Measurements from ENCODE around the gene LGALS1. TPM values are rescaled to one million over a fixed set of nuclear protein-coding genes. Genes with fewer than 3 reads are reported as not detected.
"Not testable (repeated sequence)": the region's sequence is repeated elsewhere in the genome, so short reads cannot be mapped to it uniquely, and the experiment has no call there.

LGALS1 gene
- total and polyA plus RNA-seq, 4 donors: 347 to 1,622 (median 947) TPM

GRCh38 chr22:37650463-37651136 lies 24.8 kb upstream of the LGALS1 start:
- Histone ChIP-seq H3K4me3 (no peak overlapping the region), H3K27me3 (ENCODE audit: control insufficient read depth in 3 of 3, insufficient read depth in 3 of 3, low read length in 2 of 3) (no peaks in the 10 kb centered on the region), H3K27ac (ENCODE audit: low read depth in 1 of 2, low read length in 1 of 2) (no peak overlapping the region), H3K36me3 (ENCODE audit: control insufficient read depth in 4 of 4, insufficient read depth in 4 of 4, low read length in 4 of 4) (peaks cover 0 to 31% (median 19%) of the 10 kb centered on the region in 4 donors), H3K9me3 (ENCODE audit: control insufficient read depth in 4 of 4, insufficient read depth in 3 of 4, low read length in 3 of 4) (no peaks in the 10 kb centered on the region), H3K4me1 (ENCODE audit: control insufficient read depth in 5 of 5, insufficient read depth in 5 of 5, low read length in 5 of 5) (no peaks in the 10 kb centered on the region), H3K9ac (ENCODE audit: insufficient read depth in 1 of 2, low read length in 2 of 2) (no peak overlapping the region)
- ATAC-seq (ENCODE audit: insufficient read depth, low FRiP score) (no peak), DNase-seq (no peak)
- WGBS, 2 donors: 95 to 96% methylated on average over 17 of the region's 17 CpGs
- TF ChIP-seq, protein P1, sequence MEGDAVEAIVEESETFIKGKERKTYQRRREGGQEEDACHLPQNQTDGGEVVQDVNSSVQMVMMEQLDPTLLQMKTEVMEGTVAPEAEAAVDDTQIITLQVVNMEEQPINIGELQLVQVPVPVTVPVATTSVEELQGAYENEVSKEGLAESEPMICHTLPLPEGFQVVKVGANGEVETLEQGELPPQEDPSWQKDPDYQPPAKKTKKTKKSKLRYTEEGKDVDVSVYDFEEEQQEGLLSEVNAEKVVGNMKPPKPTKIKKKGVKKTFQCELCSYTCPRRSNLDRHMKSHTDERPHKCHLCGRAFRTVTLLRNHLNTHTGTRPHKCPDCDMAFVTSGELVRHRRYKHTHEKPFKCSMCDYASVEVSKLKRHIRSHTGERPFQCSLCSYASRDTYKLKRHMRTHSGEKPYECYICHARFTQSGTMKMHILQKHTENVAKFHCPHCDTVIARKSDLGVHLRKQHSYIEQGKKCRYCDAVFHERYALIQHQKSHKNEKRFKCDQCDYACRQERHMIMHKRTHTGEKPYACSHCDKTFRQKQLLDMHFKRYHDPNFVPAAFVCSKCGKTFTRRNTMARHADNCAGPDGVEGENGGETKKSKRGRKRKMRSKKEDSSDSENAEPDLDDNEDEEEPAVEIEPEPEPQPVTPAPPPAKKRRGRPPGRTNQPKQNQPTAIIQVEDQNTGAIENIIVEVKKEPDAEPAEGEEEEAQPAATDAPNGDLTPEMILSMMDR (IDR thresholded peaks at IDR 0.05; ENCODE audit: control extremely low read depth, extremely low read depth): no peak

DNA sequence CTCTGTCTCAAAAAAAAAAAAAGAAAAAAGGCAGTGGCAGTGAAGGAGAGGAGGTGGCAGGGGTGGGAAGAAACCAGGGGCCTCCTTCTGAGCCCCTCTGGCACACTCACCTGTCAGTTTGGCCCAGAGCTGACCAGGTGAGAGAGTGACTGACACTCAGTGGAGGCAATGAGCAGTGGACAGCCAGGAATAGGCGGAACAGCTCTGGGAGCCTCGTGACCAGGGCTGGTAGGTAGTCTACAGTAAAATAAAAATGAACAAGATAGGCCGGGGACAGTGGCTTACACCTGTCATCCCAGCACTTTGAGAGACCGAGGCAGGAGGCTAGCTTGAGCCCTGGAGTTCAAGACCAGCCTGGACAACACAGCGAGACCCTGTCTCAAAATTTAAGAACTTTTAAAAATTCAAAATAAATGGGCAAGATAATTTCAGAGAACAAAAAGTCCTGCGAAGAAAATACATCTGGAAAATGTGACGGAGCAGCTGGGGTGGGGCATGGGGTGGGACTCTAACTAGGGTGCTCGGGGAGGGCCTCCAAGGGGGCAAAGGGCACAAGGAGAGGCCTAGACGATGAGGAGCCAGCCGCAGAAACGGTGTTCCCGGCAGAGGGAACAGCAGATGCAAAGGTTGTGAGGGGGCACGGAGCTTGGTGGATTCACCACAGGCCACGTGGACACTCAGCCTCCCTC lies 20.7 kb upstream of the LGALS1 start:
- Histone ChIP-seq H3K4me1 (ENCODE audit: control insufficient read depth in 5 of 5, insufficient read depth in 5 of 5, low read length in 5 of 5) (peaks cover 4 to 15% (median 7%) of the 10 kb centered on the region in 5 donors), H3K9ac (ENCODE audit: insufficient read depth in 1 of 2, low read length in 2 of 2) (no peak overlapping the region), H3K36me3 (ENCODE audit: control insufficient read depth in 4 of 4, insufficient read depth in 4 of 4, low read length in 4 of 4) (peaks cover 0 to 28% (median 12%) of the 10 kb centered on the region in 4 donors), H3K27ac (ENCODE audit: low read depth in 1 of 2, low read length in 1 of 2) (no peak overlapping the region), H3K27me3 (ENCODE audit: control insufficient read depth in 3 of 3, insufficient read depth in 3 of 3, low read length in 2 of 3) (no peaks in the 10 kb centered on the region), H3K4me3 (no peak overlapping the region), H3K9me3 (ENCODE audit: control insufficient read depth in 4 of 4, insufficient read depth in 3 of 4, low read length in 3 of 4) (no peaks in the 10 kb centered on the region)
- no peak for DNase-seq
- 90 to 97% methylated on average over 14 of the region's 14 CpGs for WGBS, 2 donors
- no peak for ATAC-seq (ENCODE audit: insufficient read depth, low FRiP score)
- TF ChIP-seq, protein P1 (IDR thresholded peaks at IDR 0.05; ENCODE audit: control extremely low read depth, extremely low read depth): no peak

- 92 to 95% methylated on average over 17 of the region's 17 CpGs for WGBS, 2 donors
- no peak for DNase-seq
- H3K27ac ChIP-seq (ENCODE audit: low read depth in 1 of 2, low read length in 1 of 2): no peak overlapping the region
These were observed 20.2 kb upstream of the LGALS1 start for GRCh38 chr22:37655252-37655563.

GRCh38 chr22:37656583-37656982 lies 18.9 kb upstream of the LGALS1 start:
- not testable (repeated sequence) for H3K36me3 ChIP-seq (ENCODE audit: control insufficient read depth in 4 of 4, insufficient read depth in 4 of 4, low read length in 4 of 4); DNase-seq; H3K27me3 ChIP-seq (ENCODE audit: control insufficient read depth in 3 of 3, insufficient read depth in 3 of 3, low read length in 2 of 3); H3K4me3 ChIP-seq; H3K9me3 ChIP-seq (ENCODE audit: control insufficient read depth in 4 of 4, insufficient read depth in 3 of 4, low read length in 3 of 4); H3K27ac ChIP-seq (ENCODE audit: low read depth in 1 of 2, low read length in 1 of 2); H3K9ac ChIP-seq (ENCODE audit: insufficient read depth in 1 of 2, low read length in 2 of 2); ATAC-seq (ENCODE audit: insufficient read depth, low FRiP score)
- peaks cover 5 to 33% (median 15%) of the 10 kb centered on the region in 5 donors for H3K4me1 ChIP-seq (ENCODE audit: control insufficient read depth in 5 of 5, insufficient read depth in 5 of 5, low read length in 5 of 5)
- 95 to 100% methylated on average over 4 of the region's 4 CpGs for WGBS, 2 donors

More at GRCh38 chr22:37655252-37655563, 20.2 kb upstream of the LGALS1 start:
- Histone ChIP-seq H3K4me1 (ENCODE audit: control insufficient read depth in 5 of 5, insufficient read depth in 5 of 5, low read length in 5 of 5) (peaks cover 4 to 20% (median 10%) of the 10 kb centered on the region in 5 donors), H3K36me3 (ENCODE audit: control insufficient read depth in 4 of 4, insufficient read depth in 4 of 4, low read length in 4 of 4) (peaks cover 0 to 23% (median 11%) of the 10 kb centered on the region in 4 donors), H3K27me3 (ENCODE audit: control insufficient read depth in 3 of 3, insufficient read depth in 3 of 3, low read length in 2 of 3) (no peaks in the 10 kb centered on the region), H3K9me3 (ENCODE audit: control insufficient read depth in 4 of 4, insufficient read depth in 3 of 4, low read length in 3 of 4) (no peaks in the 10 kb centered on the region), H3K9ac (ENCODE audit: insufficient read depth in 1 of 2, low read length in 2 of 2) (no peak overlapping the region), H3K4me3 (no peak overlapping the region)
- TF ChIP-seq, protein P1 (IDR thresholded peaks at IDR 0.05; ENCODE audit: control extremely low read depth, extremely low read depth): no peak
- no peak for ATAC-seq (ENCODE audit: insufficient read depth, low FRiP score)

Measured in lung (tissue), 12 donors.